Tibial nerve (tissue), 4 donors: ENCODE results near the gene NME7. TPM values are rescaled to one million over a fixed set of nuclear protein-coding genes. Genes with fewer than 3 reads are reported as not detected.

Experiments
- DNase-seq, 2 donors: peaks; one replicate each; pipeline ENCODE4 v3.0.0-alpha.2; 2019; ENCODE audit warnings: low spot score in 2 of 2
- H3K27ac ChIP-seq, 4 donors: fragments of 200-600 bp; sonication (generic) in 3 of 4; one replicate each; pipeline ENCODE4 v1.5.1; 2017 to 2019; ENCODE audit warnings: mild to moderate bottlenecking in 1 of 4
- H3K27me3 ChIP-seq, 2 donors: fragments of 200-600 bp; sonication (generic) in 1 of 2; one replicate each; pipeline versions ENCODE4 v1.5.1 to v1.6.0; 2017 to 2019
- H3K36me3 ChIP-seq, 3 donors: fragments of 200-600 bp; sonication (generic); one replicate each; pipeline ENCODE4 v1.5.1; 2018 to 2019
- H3K4me1 ChIP-seq, 4 donors: fragments of 200-600 bp; sonication (generic) in 3 of 4; one replicate each; pipeline ENCODE4 v1.5.1; 2017 to 2019
- H3K4me3 ChIP-seq, 4 donors: fragments of 200-600 bp; sonication (generic) in 3 of 4; one replicate each; pipeline ENCODE4 v1.5.1; 2017 to 2019; ENCODE audit warnings: mild to moderate bottlenecking in 1 of 4, moderate library complexity in 1 of 4
- H3K9me3 ChIP-seq, 4 donors: fragments of 200-600 bp; sonication (generic) in 3 of 4; one replicate each; pipeline ENCODE4 v1.5.1; 2017 to 2019
- EP300 ChIP-seq, 2 donors: sonication (generic); formaldehyde crosslinking; IDR thresholded peaks; one replicate each; pipeline ENCODE4 v1.6.1; 2017; ENCODE audit warnings: antibody characterized with exemption in 2 of 2, mild to moderate bottlenecking in 1 of 2
- POLR2A ChIP-seq, 2 donors: fragments of 450-650 bp; IDR thresholded peaks; one replicate each; pipeline ENCODE4 v1.6.1; 2017; ENCODE audit warnings: antibody characterized with exemption in 2 of 2, mild to moderate bottlenecking in 2 of 2, moderate library complexity in 2 of 2
- WGBS, 2 donors: methylation state at CpG; one replicate each; pipeline ENCODE4 v1.1.5; 2018; 5-methylcytosine and 5-hydroxymethylcytosine counted together
- total RNA-seq, 4 donors: library from RNA; depleted of rRNA; stranded (reverse); fragments of >200 nt; gene quantifications; one replicate each; pipeline ENCODE4 v1.1.0, GENCODE V29; 2016
- TF ChIP-seq, protein P1 (sequence below), 5 experiments: fragments of 200-600 bp in 3 of 5; fragments of 450-650 bp in 2 of 5; sonication (generic) in 3 of 5; IDR thresholded peaks; one replicate each; pipeline ENCODE4 v1.5.1; 2016 to 2019; ENCODE audit warnings: antibody characterized with exemption in 5 of 5, mild to moderate bottlenecking in 3 of 5, moderate library complexity in 2 of 5

Gene NME7
- total RNA-seq, 4 donors from 2014 or later: 8.2 to 26.2 (median 17.5) TPM

DNA sequence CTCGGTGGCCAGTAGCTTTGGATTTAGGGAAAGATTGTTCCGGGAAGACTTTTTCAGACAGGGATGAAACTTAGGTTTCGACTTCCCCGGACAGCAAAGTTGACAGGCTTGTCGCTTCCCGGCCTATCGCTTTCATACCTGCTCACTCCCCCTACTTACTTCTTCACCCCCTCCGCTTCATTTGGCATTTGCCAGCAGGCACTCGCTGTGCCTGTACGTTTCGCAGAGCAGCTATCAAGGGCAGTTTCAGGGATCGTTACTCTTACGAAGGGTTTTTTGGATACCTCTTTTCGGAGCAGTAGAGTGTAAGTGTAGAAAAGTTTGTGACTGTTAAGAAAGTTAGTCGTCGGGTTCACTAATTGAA lies 791 bp upstream of the NME7 start:
- H3K9me3 ChIP-seq: no peaks in the 10 kb centered on the region
- peaks cover 0 to 50% (median 8%) of the 10 kb centered on the region in 4 donors for H3K4me1 ChIP-seq
- H3K36me3 ChIP-seq: peaks cover 0 to 40% (median 4%) of the 10 kb centered on the region in 3 donors
- H3K27ac ChIP-seq: peak overlapping the region; percentile 49 to 91 (median 84)
- DNase-seq: no peak
- no peaks in the 10 kb centered on the region for H3K27me3 ChIP-seq
- H3K4me3 ChIP-seq: peak overlapping the region; percentile 47 to 89 (median 72)
- no peak for TF ChIP-seq POLR2A (IDR thresholded peaks at IDR 0.05)
- TF ChIP-seq EP300 (IDR thresholded peaks at IDR 0.05): no peak
- TF ChIP-seq, protein P1, sequence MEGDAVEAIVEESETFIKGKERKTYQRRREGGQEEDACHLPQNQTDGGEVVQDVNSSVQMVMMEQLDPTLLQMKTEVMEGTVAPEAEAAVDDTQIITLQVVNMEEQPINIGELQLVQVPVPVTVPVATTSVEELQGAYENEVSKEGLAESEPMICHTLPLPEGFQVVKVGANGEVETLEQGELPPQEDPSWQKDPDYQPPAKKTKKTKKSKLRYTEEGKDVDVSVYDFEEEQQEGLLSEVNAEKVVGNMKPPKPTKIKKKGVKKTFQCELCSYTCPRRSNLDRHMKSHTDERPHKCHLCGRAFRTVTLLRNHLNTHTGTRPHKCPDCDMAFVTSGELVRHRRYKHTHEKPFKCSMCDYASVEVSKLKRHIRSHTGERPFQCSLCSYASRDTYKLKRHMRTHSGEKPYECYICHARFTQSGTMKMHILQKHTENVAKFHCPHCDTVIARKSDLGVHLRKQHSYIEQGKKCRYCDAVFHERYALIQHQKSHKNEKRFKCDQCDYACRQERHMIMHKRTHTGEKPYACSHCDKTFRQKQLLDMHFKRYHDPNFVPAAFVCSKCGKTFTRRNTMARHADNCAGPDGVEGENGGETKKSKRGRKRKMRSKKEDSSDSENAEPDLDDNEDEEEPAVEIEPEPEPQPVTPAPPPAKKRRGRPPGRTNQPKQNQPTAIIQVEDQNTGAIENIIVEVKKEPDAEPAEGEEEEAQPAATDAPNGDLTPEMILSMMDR (IDR thresholded peaks at IDR 0.05): no peak
- 0 to 1% methylated on average over 16 of the region's 16 CpGs for WGBS, 2 donors

DNA sequence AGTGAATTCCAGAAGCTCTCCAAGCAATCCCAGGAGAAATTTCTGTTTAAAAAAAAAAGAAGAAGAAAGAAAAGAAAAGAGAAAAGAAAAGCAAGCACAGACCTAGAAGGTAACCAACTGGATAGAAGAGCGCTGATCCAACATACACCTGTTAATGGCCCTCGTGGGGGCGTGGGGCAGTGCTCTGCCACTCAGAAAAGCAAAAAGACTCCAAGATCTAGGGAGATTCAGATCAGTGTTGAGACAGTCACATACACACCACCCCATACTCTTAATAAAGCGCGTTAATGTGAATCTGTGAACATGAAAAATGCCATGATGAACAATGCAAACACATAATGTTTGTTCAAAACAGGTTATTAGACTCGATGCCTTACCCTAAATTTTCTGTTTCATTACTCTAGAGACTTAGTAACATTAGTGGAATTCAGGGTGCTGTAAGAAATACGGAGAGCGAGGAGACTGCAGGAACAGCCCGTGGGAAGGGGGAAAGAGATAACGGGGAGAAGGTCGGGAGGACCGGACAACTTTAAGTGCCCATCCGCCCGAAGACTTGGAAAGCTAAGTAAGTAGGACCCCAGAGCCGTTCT lies 406 bp downstream of the NME7 start:
- Histone ChIP-seq H3K27me3 (no peaks in the 10 kb centered on the region), H3K27ac (peak overlapping the region; percentile 49 to 91 (median 82)), H3K4me3 (peak overlapping the region; percentile 47 to 89 (median 72)), H3K4me1 (peaks cover 0 to 46% (median 8%) of the 10 kb centered on the region in 4 donors), H3K9me3 (no peaks in the 10 kb centered on the region), H3K36me3 (peaks cover 0 to 29% (median 4%) of the 10 kb centered on the region in 3 donors)
- 7 to 13% methylated on average over 15 of the region's 15 CpGs for WGBS, 2 donors
- TF ChIP-seq, protein P1 (IDR thresholded peaks at IDR 0.05): no peak
- TF ChIP-seq EP300 (IDR thresholded peaks at IDR 0.05) (no peak), POLR2A (IDR thresholded peaks at IDR 0.05) (no peak)
- no peak for DNase-seq

DNA sequence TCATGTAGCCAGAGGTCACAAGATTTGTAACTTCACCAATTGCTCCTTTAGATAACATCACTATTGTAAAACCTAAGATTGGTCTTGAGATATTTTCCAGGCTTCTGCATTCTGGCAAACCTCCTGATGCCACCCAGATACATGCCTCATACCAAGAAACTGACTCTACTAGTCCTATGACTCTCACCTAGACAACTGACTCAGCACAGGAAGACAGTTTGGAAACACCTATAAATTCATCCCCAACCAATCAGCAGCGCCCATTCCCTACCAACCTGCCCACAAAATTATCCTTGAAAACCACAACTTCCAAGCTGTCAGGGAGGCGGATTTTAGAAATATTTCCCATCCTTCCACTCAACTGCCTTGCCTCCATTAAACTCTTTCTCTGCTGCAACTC lies 2.6 kb downstream of the NME7 start:
- WGBS, 2 donors: 95 to 98% methylated on average over 2 of the region's 2 CpGs
- Histone ChIP-seq H3K4me3 (no peak overlapping the region), H3K36me3 (peaks cover 0 to 8% (median 0%) of the 10 kb centered on the region in 3 donors), H3K27me3 (no peaks in the 10 kb centered on the region), H3K27ac (no peak overlapping the region), H3K4me1 (peaks cover 0 to 27% (median 8%) of the 10 kb centered on the region in 4 donors), H3K9me3 (no peaks in the 10 kb centered on the region)
- TF ChIP-seq EP300 (IDR thresholded peaks at IDR 0.05): no peak
- TF ChIP-seq POLR2A (IDR thresholded peaks at IDR 0.05): no peak
- TF ChIP-seq, protein P1 (IDR thresholded peaks at IDR 0.05): no peak
- DNase-seq: no peak

DNA sequence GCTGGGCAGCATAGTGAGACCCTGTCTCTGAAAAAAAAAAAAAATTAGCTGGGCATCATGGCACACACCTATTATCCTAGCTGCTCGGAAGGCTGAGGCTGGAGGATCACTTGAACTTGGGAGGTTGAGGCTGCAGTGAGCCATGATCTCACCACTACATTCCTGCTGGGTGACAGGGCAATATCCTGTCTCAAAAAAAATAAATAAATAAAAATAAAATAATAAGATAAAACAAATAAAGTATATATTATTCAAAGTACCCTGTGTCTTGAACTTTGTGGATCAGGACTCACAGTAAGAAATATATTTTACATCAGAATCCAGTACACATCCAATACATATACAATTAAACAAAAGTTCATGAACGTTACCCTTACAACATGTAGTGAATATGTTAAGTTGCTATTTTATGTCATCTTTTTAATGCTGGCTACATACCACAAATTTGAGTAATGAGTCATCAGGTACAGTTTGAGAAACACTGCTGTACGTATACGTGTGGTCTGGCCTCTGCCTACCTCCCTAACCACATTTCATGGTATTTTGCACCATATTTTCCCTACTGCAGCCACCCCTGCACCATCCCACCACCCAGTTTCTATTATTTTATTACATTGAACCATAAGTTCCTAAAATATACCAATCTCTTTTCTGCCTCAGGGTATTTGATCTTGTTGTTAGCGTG lies 4.4 kb downstream of the NME7 start:
- peaks cover 0 to 4% (median 0%) of the 10 kb centered on the region in 3 donors for H3K36me3 ChIP-seq
- no peak overlapping the region for H3K4me3 ChIP-seq
- no peaks in the 10 kb centered on the region for H3K9me3 ChIP-seq
- 82 to 87% methylated on average over 5 of the region's 5 CpGs for WGBS, 2 donors
- no peak for DNase-seq
- no peaks in the 10 kb centered on the region for H3K27me3 ChIP-seq
- peaks cover 0 to 12% (median 0%) of the 10 kb centered on the region in 4 donors for H3K4me1 ChIP-seq
- no peak overlapping the region for H3K27ac ChIP-seq
- no peak for TF ChIP-seq POLR2A (IDR thresholded peaks at IDR 0.05)
- TF ChIP-seq, protein P1 (IDR thresholded peaks at IDR 0.05): no peak

DNA sequence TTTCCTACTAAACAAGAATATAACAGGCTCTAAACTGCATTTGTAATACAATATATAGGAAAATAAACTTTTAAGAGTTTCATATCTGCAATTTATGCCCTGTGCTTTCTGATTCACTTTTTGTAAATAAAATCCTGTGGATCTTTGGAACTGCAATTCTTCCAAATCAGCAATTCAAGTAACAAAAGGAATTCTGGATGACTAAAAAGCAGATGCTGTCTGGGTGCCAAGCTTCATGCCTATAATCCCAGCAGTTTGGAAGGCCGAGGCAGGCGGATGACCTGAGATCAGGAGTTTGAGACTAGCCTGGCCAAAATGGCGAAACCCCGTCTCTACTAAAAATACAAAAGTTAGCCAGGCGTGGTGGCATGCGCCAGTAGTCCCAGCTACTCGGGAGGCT lies 6.3 kb downstream of the NME7 start:
- H3K4me1 ChIP-seq: peaks cover 0 to 2% (median 0%) of the 10 kb centered on the region in 4 donors
- no peak for DNase-seq
- no peak overlapping the region for H3K4me3 ChIP-seq
- no peak overlapping the region for H3K27ac ChIP-seq
- no peaks in the 10 kb centered on the region for H3K27me3 ChIP-seq
- no peaks in the 10 kb centered on the region for H3K9me3 ChIP-seq
- WGBS, 2 donors: 75% methylated on average over 7 of the region's 7 CpGs
- H3K36me3 ChIP-seq: peaks cover 0 to 4% (median 0%) of the 10 kb centered on the region in 3 donors
- TF ChIP-seq, protein P1 (IDR thresholded peaks at IDR 0.05): no peak
